ENCODE results near the gene CLCN7.

The CLCN7 gene

DNA sequence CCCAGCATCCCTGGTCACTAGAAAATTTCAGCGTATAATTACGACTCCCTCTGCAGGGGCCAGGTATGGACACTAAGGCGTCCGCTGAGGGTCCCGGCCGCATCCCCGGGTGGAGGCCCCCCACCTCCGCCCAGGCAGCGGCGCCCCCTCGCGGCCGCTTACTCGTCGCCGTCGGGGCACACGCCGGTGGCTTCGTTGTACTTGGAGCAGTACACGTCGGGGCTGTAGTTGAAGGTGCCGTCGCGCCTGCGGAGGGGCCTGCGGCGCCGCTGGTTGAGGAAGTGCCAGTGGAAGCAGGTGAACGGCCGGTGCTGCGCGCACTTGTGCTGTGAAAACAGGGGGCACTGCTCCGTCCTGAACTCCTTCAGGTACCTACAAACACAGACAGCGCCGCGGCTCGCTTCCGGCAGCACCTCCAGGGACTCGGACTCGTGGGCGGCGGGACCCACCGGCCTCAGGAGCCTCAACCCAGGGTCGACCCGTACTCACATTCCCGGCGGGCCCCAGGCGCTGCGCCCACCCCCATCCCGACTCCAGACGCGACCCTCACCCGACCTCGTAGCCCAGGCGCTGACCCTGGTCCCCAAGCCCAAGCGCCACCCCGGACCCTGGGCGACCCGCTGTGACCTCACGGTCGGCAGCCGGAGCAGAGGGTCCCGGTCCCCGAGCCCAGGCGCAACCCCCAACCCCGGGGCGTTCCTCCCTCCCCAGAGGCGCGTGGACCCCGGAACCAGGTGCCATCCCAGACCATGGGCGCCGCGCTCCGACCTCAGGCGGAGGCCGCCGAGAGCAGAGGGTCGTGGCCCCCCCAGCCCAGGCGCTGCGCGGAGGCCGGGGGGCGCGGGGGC, 60.9 kb downstream of the CLCN7 start:
- H3K36me3 ChIP-seq (ENCODE audit: control insufficient read depth, insufficient read depth, low read length) = no peaks in the 10 kb centered on the region
- no peaks in the 10 kb centered on the region for H3K27me3 ChIP-seq (replicated peaks; ENCODE audit: control insufficient read depth, insufficient read depth, low read length)
- TF ChIP-seq CTCF (IDR thresholded peaks at IDR 0.05; ENCODE audit: insufficient read depth, low read length, poor library complexity, severe bottlenecking) = peak; percentile 61
- peak; percentile 82 for DNase-seq (ENCODE audit: extremely low read depth, insufficient read length)
- peak overlapping the region; percentile 86 for H3K4me3 ChIP-seq (replicated peaks; ENCODE audit: low read depth, low read length)

GRCh38 chr16:1412847-1413246, 62.0 kb downstream of the CLCN7 start:
- H3K27me3 ChIP-seq (replicated peaks; ENCODE audit: control insufficient read depth, insufficient read depth, low read length) = no peaks in the 10 kb centered on the region
- H3K4me3 ChIP-seq (replicated peaks; ENCODE audit: low read depth, low read length) = no peak overlapping the region
- no peaks in the 10 kb centered on the region for H3K36me3 ChIP-seq (ENCODE audit: control insufficient read depth, insufficient read depth, low read length)
- no peak for TF ChIP-seq CTCF (IDR thresholded peaks at IDR 0.05; ENCODE audit: insufficient read depth, low read length, poor library complexity, severe bottlenecking)
- DNase-seq (ENCODE audit: extremely low read depth, insufficient read length) = no peak

DNA sequence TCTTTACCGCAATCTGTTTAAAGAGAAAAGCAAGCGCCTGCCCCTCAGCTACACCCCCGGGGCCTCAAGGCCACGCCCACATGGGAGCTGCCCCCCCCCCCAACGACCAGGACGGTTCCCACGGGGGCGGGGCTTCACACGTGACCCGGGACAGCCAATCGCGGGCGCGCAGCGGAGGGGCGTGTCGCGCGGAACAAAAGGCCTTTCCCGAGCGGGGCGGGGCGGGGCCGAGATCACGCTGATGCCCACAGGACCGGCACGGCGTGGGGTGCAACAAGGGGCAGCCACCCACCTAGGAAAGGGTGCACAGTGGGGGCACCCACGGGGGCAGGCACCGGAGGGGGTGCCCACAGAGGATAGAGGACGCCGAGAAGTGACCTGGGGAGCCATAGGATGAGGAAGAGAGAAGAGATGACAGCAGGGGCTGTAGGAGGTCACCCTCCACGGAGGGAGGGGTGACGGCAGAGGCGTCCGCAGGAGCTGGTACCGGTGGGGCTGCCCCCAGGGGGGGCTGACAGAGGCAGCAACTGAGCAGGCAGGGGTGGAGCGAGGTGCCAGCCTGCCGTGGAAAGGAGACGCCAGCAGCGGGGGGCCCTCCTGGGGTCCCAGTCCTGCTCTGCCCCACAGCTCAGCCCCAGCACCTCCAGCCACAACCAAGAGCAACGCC, 66.5 kb downstream of the CLCN7 start:
- no peak for TF ChIP-seq CTCF (IDR thresholded peaks at IDR 0.05; ENCODE audit: insufficient read depth, low read length, poor library complexity, severe bottlenecking)
- no peaks in the 10 kb centered on the region for H3K27me3 ChIP-seq (replicated peaks; ENCODE audit: control insufficient read depth, insufficient read depth, low read length)
- peak overlapping the region; percentile 64 for H3K4me3 ChIP-seq (replicated peaks; ENCODE audit: low read depth, low read length)
- peaks cover 4% of the 10 kb centered on the region for H3K36me3 ChIP-seq (ENCODE audit: control insufficient read depth, insufficient read depth, low read length)
- peak; percentile 92 for DNase-seq (ENCODE audit: extremely low read depth, insufficient read length)

GRCh38 chr16:1407753-1408152, 67.1 kb downstream of the CLCN7 start:
- H3K4me3 ChIP-seq (replicated peaks; ENCODE audit: low read depth, low read length) = peak overlapping the region; percentile 34; the same call in 1 of the 2 replicates
- H3K27me3 ChIP-seq (replicated peaks; ENCODE audit: control insufficient read depth, insufficient read depth, low read length) = no peaks in the 10 kb centered on the region
- DNase-seq (ENCODE audit: extremely low read depth, insufficient read length) = no peak
- peaks cover 6% of the 10 kb centered on the region for H3K36me3 ChIP-seq (ENCODE audit: control insufficient read depth, insufficient read depth, low read length)
- TF ChIP-seq CTCF (IDR thresholded peaks at IDR 0.05; ENCODE audit: insufficient read depth, low read length, poor library complexity, severe bottlenecking) = no peak

GRCh38 chr16:1403733-1404132, 71.1 kb downstream of the CLCN7 start:
- DNase-seq (ENCODE audit: extremely low read depth, insufficient read length) = no peak
- Histone ChIP-seq H3K27me3 (replicated peaks; ENCODE audit: control insufficient read depth, insufficient read depth, low read length) (no peaks in the 10 kb centered on the region), H3K4me3 (replicated peaks; ENCODE audit: low read depth, low read length) (no peak overlapping the region), H3K36me3 (ENCODE audit: control insufficient read depth, insufficient read depth, low read length) (peaks cover 13% of the 10 kb centered on the region)
- TF ChIP-seq CTCF (IDR thresholded peaks at IDR 0.05; ENCODE audit: insufficient read depth, low read length, poor library complexity, severe bottlenecking) = no peak
